ENCODE data around the gene DENND4B.
A peak's percentile ranks its signal among the peaks of the same experiment; 100 is the strongest.

Gene DENND4B

DNA sequence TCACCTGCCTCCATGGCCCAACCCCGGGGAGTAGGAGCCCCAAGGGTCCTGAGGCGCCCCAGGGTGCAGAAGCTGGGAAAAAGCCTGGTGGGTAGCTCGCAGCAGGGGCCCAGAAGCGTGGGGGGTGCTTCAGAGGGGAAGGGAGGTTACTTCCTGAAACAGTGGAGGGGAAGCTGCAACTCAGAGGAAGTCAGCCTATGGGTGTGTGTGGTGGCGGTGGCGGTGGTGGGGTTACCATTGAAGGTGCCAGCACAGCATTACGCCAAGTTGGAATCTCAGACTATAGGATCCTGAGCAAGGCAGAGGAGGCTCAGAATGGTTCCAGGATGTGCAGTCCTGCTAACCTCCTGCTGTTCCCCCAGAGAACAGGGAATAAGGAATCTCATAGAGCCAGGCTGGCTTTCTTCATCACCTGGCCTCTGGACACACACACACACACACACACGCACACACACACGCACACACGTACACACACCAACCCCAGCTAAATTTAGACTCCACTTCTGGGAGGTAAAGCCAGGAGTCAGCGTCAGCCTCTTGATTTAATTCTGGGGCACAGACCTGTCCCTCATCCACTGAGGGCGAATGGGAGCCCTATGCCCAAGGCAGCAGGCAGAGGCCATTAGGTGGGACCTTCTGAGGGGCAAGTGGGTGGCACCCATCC, 1.3 kb downstream of the DENND4B start:
- H3K4me3 ChIP-seq (ENCODE audit: low read depth, low read length): peak overlapping the region; percentile 78
- no peak for TF ChIP-seq CTCF (conservative IDR thresholded peaks at IDR 0.05; ENCODE audit: low read depth, low read length)
- DNase-seq (ENCODE audit: low read depth): peak; percentile 70

DNA sequence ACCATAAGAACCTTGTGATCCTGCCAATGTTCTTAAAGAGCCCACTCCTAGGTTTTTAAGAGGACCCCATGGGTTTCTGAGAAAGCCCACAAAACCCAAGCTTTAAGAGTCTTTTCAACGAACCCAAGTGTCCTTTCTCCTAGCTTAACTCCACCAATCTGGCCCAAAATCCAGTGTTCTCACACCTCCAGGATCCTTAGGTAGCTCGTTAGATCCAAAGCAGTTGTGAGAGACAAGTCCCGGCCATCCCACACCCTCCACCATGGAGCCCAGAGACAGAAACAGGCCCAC, 1.7 kb downstream of the DENND4B start:
- TF ChIP-seq CTCF (conservative IDR thresholded peaks at IDR 0.05; ENCODE audit: low read depth, low read length): no peak
- no peak for DNase-seq (ENCODE audit: low read depth)
- no peak overlapping the region for H3K4me3 ChIP-seq (ENCODE audit: low read depth, low read length)

GRCh38 chr1:153944005-153944826, 2.3 kb downstream of the DENND4B start:
- no peak for TF ChIP-seq CTCF (conservative IDR thresholded peaks at IDR 0.05; ENCODE audit: low read depth, low read length)
- no peak for DNase-seq (ENCODE audit: low read depth)
- no peak overlapping the region for H3K4me3 ChIP-seq (ENCODE audit: low read depth, low read length)

- no peak for DNase-seq (ENCODE audit: low read depth)
- TF ChIP-seq CTCF (conservative IDR thresholded peaks at IDR 0.05; ENCODE audit: low read depth, low read length): no peak
- H3K4me3 ChIP-seq (ENCODE audit: low read depth, low read length): no peak overlapping the region
Observed at GRCh38 chr1:153942766-153943549, 3.6 kb downstream of the DENND4B start.

GRCh38 chr1:153941826-153942725, 4.4 kb downstream of the DENND4B start:
- H3K4me3 ChIP-seq (ENCODE audit: low read depth, low read length): no peak overlapping the region
- no peak for TF ChIP-seq CTCF (conservative IDR thresholded peaks at IDR 0.05; ENCODE audit: low read depth, low read length)
- no peak for DNase-seq (ENCODE audit: low read depth)

- DNase-seq (ENCODE audit: low read depth): no peak
- TF ChIP-seq CTCF (conservative IDR thresholded peaks at IDR 0.05; ENCODE audit: low read depth, low read length): no peak
- H3K4me3 ChIP-seq (ENCODE audit: low read depth, low read length): no peak overlapping the region
Observed at GRCh38 chr1:153940756-153941155, 5.8 kb downstream of the DENND4B start.

All from choroid plexus epithelial cell (primary cell).